HL-60 (cell line): Measurements from ENCODE around the gene LY6G6F.

Experiments
- DNase-seq, 2 experiments: peaks; one replicate each; pipeline ENCODE4 v3.0.0-alpha.2; 2010 to 2020; ENCODE audit warnings: low read depth in 1 of 2, low spot score in 1 of 2
- H3K27ac ChIP-seq: fragments of 250-450 bp; sonication (Bioruptor Pico); replicated peaks from 2 replicates; pipeline ENCODE4 v1.5.1; 2020; ENCODE audit warnings: mild to moderate bottlenecking, moderate library complexity
- H3K27me3 ChIP-seq: fragments of 250-450 bp; sonication (Bioruptor Pico); 2 replicates; pipeline ENCODE4 v1.5.1; 2021; ENCODE audit warnings: mild to moderate bottlenecking, moderate library complexity; ENCODE audit not compliant: insufficient read depth, poor library complexity, severe bottlenecking
- H3K4me3 ChIP-seq: replicated peaks from 2 replicates; pipeline ENCODE4 v1.5.1; 2011; ENCODE audit warnings: mild to moderate bottlenecking, control low read depth, low read length; ENCODE audit not compliant: insufficient read depth
- GABPA ChIP-seq: IDR thresholded peaks from 2 replicates; pipeline ENCODE4 v1.6.1; 2012; ENCODE audit warnings: low read depth
- POLR2AphosphoS5 ChIP-seq: IDR thresholded peaks from 2 replicates; pipeline ENCODE4 v1.6.1; 2012; ENCODE audit warnings: low read depth
- SPI1 ChIP-seq: IDR thresholded peaks from 2 replicates; pipeline ENCODE4 v1.6.1; 2012; ENCODE audit warnings: low read depth, mild to moderate bottlenecking, borderline replicate concordance
- TF ChIP-seq, protein P1 (sequence below): IDR thresholded peaks from one replicate; pipeline ENCODE4 v1.5.1; 2011; ENCODE audit warnings: low read length, control low read depth, inconsistent platforms; ENCODE audit not compliant: insufficient read depth
- TF ChIP-seq, protein P2 (sequence below): IDR thresholded peaks from 2 replicates; pipeline ENCODE4 v1.6.1; 2012; ENCODE audit warnings: low read depth; ENCODE audit not compliant: insufficient replicate concordance

The LY6G6F gene

DNA sequence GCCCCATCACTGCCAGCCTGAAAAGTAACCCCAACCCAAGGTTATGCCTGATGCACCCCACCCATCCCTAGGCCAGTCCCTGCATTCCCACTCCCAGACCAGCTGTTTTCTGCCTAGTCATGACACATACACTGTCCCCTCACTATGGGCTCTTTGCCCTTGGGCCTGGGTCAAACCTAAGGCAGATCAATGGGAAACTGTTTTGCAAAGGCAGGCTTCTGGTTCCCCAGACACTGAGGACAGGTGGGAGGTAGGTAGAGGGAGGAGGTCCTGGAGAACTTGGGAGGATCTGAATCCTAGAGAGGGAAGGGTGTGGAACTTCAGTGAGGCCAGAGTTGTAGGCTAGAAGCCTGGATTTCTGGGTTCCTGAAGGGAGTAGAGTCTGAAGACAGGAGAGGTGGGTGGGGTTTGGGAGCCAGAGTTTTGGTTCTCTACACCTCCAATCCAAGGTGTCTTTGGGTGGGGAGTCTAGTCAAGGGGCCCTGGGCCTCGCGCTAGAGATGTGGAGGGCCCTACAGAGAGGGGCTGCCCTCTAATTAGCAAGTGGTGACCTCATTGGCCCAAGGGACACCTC, 27.7 kb downstream of the LY6G6F start:
- TF ChIP-seq GABPA (no peak), POLR2AphosphoS5 (no peak), SPI1 (no peak)
- TF ChIP-seq, protein P1, sequence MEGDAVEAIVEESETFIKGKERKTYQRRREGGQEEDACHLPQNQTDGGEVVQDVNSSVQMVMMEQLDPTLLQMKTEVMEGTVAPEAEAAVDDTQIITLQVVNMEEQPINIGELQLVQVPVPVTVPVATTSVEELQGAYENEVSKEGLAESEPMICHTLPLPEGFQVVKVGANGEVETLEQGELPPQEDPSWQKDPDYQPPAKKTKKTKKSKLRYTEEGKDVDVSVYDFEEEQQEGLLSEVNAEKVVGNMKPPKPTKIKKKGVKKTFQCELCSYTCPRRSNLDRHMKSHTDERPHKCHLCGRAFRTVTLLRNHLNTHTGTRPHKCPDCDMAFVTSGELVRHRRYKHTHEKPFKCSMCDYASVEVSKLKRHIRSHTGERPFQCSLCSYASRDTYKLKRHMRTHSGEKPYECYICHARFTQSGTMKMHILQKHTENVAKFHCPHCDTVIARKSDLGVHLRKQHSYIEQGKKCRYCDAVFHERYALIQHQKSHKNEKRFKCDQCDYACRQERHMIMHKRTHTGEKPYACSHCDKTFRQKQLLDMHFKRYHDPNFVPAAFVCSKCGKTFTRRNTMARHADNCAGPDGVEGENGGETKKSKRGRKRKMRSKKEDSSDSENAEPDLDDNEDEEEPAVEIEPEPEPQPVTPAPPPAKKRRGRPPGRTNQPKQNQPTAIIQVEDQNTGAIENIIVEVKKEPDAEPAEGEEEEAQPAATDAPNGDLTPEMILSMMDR = no peak
- TF ChIP-seq, protein P2, sequence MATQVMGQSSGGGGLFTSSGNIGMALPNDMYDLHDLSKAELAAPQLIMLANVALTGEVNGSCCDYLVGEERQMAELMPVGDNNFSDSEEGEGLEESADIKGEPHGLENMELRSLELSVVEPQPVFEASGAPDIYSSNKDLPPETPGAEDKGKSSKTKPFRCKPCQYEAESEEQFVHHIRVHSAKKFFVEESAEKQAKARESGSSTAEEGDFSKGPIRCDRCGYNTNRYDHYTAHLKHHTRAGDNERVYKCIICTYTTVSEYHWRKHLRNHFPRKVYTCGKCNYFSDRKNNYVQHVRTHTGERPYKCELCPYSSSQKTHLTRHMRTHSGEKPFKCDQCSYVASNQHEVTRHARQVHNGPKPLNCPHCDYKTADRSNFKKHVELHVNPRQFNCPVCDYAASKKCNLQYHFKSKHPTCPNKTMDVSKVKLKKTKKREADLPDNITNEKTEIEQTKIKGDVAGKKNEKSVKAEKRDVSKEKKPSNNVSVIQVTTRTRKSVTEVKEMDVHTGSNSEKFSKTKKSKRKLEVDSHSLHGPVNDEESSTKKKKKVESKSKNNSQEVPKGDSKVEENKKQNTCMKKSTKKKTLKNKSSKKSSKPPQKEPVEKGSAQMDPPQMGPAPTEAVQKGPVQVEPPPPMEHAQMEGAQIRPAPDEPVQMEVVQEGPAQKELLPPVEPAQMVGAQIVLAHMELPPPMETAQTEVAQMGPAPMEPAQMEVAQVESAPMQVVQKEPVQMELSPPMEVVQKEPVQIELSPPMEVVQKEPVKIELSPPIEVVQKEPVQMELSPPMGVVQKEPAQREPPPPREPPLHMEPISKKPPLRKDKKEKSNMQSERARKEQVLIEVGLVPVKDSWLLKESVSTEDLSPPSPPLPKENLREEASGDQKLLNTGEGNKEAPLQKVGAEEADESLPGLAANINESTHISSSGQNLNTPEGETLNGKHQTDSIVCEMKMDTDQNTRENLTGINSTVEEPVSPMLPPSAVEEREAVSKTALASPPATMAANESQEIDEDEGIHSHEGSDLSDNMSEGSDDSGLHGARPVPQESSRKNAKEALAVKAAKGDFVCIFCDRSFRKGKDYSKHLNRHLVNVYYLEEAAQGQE = no peak
- no peak for DNase-seq
- peak overlapping the region; percentile 92 for H3K4me3 ChIP-seq
- H3K27me3 ChIP-seq = no peaks in the 10 kb centered on the region
- H3K27ac ChIP-seq = peak overlapping the region; percentile 99

DNA sequence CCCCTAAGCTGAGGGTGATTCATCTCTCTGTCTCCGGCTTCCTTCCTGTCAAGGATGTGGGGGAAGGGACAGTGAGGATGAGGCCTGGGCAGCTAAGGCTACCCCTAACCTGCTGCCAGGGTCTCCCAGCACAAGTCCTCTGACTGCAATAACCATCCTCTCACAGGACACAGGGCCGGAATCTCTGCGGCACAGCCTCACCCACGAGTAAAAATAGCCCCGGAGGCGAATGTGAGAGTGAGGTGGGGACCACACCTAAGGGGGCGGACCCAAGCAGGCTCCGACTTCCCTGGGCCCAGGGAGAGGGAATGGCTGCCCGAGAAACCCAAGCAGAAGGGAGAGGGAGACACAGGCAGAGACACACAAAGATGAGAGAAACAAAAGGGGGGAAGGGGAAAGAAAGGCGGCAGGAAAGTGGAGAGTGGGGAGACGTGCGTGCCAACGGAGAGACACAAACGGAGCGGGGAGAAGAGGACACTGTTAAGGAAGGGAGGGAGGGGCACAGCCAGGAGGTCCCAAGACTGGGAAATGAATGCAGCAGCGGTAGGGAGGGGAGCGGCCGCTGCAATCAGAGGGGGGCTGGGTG, 28.2 kb downstream of the LY6G6F start:
- DNase-seq = peak; percentile 73 to 79
- Histone ChIP-seq H3K27me3 (no peaks in the 10 kb centered on the region), H3K4me3 (peak overlapping the region; percentile 92), H3K27ac (peak overlapping the region; percentile 99)
- TF ChIP-seq GABPA = 0 out of 2 replicates have a peak, but pooled peaks have one; percentile 22
- TF ChIP-seq, protein P2 = no peak

GRCh38 chr6:31736021-31736767, 29.5 kb downstream of the LY6G6F start, which contains the start of gene CLIC1:
Gene CLIC1 (minus strand): TSS chr6:31736530. CDS start chr6:31736300, 230 bp downstream.
- peak; percentile 52; the same call in 1 of the 2 replicates for TF ChIP-seq SPI1
- TF ChIP-seq, protein P2 = no peak
- TF ChIP-seq, protein P1 = no peak
- TF ChIP-seq POLR2AphosphoS5 = peak; percentile 85
- no peak for TF ChIP-seq GABPA
- H3K27me3 ChIP-seq = no peaks in the 10 kb centered on the region
- peak within 1 kb of the TSS; percentile 99 for H3K27ac ChIP-seq
- H3K4me3 ChIP-seq = peak within 1 kb of the TSS; percentile 92
- peak; percentile 93 to 96 for DNase-seq
